ENCODE data around the gene PACS1. TPM values are rescaled to one million over a fixed set of nuclear protein-coding genes. Genes with fewer than 3 reads are reported as not detected.

PACS1 gene
- total RNA-seq, 1 experiment from 2014 or later, result 41.1 TPM

DNA sequence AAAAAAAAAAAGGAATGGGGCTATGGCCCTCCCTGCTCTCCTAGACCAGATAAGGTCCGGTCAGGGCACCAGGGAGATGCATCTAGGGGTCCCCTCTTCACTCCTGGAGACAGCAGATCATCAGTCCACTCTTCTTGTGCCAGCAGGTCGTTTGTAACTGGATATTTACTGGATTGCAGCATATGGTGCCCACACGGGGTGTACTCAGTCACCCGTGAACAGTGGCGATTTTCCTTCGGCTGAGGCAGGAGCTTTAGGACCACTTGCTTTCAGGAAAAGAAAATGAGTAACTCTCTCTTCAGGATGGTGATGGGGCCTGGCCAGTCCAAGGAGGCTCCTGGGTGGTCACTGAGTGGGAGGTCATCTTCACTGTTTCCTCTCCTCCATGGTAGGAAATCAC is 160.1 kb downstream of the PACS1 start (continued):
- TF ChIP-seq, protein P1, sequence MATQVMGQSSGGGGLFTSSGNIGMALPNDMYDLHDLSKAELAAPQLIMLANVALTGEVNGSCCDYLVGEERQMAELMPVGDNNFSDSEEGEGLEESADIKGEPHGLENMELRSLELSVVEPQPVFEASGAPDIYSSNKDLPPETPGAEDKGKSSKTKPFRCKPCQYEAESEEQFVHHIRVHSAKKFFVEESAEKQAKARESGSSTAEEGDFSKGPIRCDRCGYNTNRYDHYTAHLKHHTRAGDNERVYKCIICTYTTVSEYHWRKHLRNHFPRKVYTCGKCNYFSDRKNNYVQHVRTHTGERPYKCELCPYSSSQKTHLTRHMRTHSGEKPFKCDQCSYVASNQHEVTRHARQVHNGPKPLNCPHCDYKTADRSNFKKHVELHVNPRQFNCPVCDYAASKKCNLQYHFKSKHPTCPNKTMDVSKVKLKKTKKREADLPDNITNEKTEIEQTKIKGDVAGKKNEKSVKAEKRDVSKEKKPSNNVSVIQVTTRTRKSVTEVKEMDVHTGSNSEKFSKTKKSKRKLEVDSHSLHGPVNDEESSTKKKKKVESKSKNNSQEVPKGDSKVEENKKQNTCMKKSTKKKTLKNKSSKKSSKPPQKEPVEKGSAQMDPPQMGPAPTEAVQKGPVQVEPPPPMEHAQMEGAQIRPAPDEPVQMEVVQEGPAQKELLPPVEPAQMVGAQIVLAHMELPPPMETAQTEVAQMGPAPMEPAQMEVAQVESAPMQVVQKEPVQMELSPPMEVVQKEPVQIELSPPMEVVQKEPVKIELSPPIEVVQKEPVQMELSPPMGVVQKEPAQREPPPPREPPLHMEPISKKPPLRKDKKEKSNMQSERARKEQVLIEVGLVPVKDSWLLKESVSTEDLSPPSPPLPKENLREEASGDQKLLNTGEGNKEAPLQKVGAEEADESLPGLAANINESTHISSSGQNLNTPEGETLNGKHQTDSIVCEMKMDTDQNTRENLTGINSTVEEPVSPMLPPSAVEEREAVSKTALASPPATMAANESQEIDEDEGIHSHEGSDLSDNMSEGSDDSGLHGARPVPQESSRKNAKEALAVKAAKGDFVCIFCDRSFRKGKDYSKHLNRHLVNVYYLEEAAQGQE (IDR thresholded peaks at IDR 0.05; ENCODE audit: low read depth), result no peak
- TF ChIP-seq EGR1 (IDR thresholded peaks at IDR 0.05; ENCODE audit: low read depth) (no peak), YY1 (IDR thresholded peaks at IDR 0.05; ENCODE audit: extremely low read depth, insufficient replicate concordance, low read depth, low read length) (no peak), SRF (IDR thresholded peaks at IDR 0.05; ENCODE audit: low read depth) (no peak), JUND (IDR thresholded peaks at IDR 0.05) (no peak)

DNA sequence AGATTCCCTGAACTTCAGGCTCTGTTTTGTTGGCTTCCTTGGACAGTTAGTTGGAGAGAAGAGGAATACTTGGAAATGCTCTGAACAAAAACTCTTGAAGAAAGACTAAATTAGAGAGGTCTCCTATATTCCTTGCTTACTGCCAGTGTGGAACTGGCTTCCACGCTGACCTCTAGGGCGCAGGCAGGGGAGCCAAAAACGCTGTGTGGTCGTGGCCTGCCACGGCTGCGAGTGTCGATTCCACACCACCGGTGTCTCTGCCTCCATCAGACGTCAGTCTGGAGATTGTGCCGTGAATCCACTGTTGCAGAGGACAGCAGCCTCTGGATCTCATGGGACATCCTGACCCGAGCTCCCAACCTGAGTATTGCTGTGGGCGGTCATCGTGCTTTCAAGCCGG is 160.9 kb downstream of the PACS1 start:
- H3K9me2 ChIP-seq (ENCODE audit: insufficient read depth), result no peaks in the 10 kb centered on the region
- ChIA-PET CTCF (no interaction called here), POLR2A (no interaction called here), RAD21 (ENCODE audit: low non-redundant PET in 1 of 2, low total read pairs in 2 of 2, uncharacterized antibody in 2 of 2, unreplicated experiment in 2 of 2) (no interaction called here)
- no peak overlapping the region for H2AFZ ChIP-seq (ENCODE audit: low read depth, low read length, poor library complexity, severe bottlenecking)
- DNase-seq (ENCODE audit: low read depth, low spot score) (no peak), ATAC-seq (no peak)
- H3K4me3 ChIP-seq (replicated peaks in 1 of 2; ENCODE audit: low read depth in 1 of 2, low read length in 2 of 2), result no peak overlapping the region
- H4K20me1 ChIP-seq (ENCODE audit: insufficient read depth), result no peaks in the 10 kb centered on the region
- no peak for TF ChIP-seq FOSL1 (IDR thresholded peaks at IDR 0.05; ENCODE audit: low read depth)
- TF ChIP-seq CBX3 (IDR thresholded peaks at IDR 0.05; ENCODE audit: low read depth), result no peak
- TF ChIP-seq, protein P2, sequence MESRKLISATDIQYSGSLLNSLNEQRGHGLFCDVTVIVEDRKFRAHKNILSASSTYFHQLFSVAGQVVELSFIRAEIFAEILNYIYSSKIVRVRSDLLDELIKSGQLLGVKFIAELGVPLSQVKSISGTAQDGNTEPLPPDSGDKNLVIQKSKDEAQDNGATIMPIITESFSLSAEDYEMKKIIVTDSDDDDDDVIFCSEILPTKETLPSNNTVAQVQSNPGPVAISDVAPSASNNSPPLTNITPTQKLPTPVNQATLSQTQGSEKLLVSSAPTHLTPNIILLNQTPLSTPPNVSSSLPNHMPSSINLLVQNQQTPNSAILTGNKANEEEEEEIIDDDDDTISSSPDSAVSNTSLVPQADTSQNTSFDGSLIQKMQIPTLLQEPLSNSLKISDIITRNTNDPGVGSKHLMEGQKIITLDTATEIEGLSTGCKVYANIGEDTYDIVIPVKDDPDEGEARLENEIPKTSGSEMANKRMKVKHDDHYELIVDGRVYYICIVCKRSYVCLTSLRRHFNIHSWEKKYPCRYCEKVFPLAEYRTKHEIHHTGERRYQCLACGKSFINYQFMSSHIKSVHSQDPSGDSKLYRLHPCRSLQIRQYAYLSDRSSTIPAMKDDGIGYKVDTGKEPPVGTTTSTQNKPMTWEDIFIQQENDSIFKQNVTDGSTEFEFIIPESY (IDR thresholded peaks at IDR 0.05; ENCODE audit: extremely low read depth, insufficient replicate concordance, low read length), result no peak
- H3K4me1 ChIP-seq (ENCODE audit: control insufficient read depth in 1 of 2, insufficient read depth in 2 of 2, low read length in 2 of 2), result no peaks in the 10 kb centered on the region
- BruUV-seq (replicated peaks), result no TSS peak
- peaks cover 2 to 7% of the 10 kb centered on the region in 2 experiments; a peak in 2 of 4 replicates for H3K36me3 ChIP-seq (ENCODE audit: control insufficient read depth in 1 of 2, insufficient read depth in 2 of 2, low read length in 2 of 2)
- no peaks in the 10 kb centered on the region for H3K9me3 ChIP-seq (ENCODE audit: control insufficient read depth in 1 of 2, insufficient read depth in 1 of 2, low read depth in 1 of 2, low read length in 2 of 2)
- H3K27me3 ChIP-seq (ENCODE audit: insufficient read depth, low read length), result no peaks in the 10 kb centered on the region
- H3K9ac ChIP-seq (ENCODE audit: low read length), result no peak overlapping the region
- no peaks in the 10 kb centered on the region for H3K79me2 ChIP-seq (ENCODE audit: insufficient read depth, low read length)
- H3K4me2 ChIP-seq (ENCODE audit: low read length), result no peak overlapping the region
- intact Hi-C loops (cut with micrococcal nuclease), result no loop called here
- H3K27ac ChIP-seq (ENCODE audit: low read depth, low read length), result no peak overlapping the region

Measured in HCT116 (cell line).